CD14-positive monocyte (primary cell): ENCODE data around the gene THAP12. TPM values are rescaled to one million over a fixed set of nuclear protein-coding genes. Genes with fewer than 3 reads are reported as not detected.

ENCODE experiments used
- DNase-seq, 3 donors: peaks; one replicate each; pipeline ENCODE4 v3.0.0-alpha.2; 2011 to 2022
- H2AFZ ChIP-seq: 2 replicates; pipeline ENCODE4 v1.6.0; 2012; ENCODE audit warnings: mild to moderate bottlenecking, low read depth, low read length, inconsistent platforms; ENCODE audit not compliant: insufficient read depth, poor library complexity, severe bottlenecking
- H3K27ac ChIP-seq, 2 donors: 1 replicate in 1 of 2; 2 replicates in 1 of 2; pipeline ENCODE4 v1.5.1; 2012 to 2013; ENCODE audit warnings: low read length in 2 of 2, control low read depth in 1 of 2, inconsistent platforms in 1 of 2, low read depth in 1 of 2, mild to moderate bottlenecking in 1 of 2
- H3K27me3 ChIP-seq, 2 donors: one replicate each; pipeline versions ENCODE4 v1.6.0 to v1.6.1; 2011 to 2013; ENCODE audit warnings: low read length in 2 of 2; ENCODE audit not compliant: control insufficient read depth in 2 of 2, insufficient read depth in 2 of 2
- H3K36me3 ChIP-seq, 2 donors: replicated peaks in 1 of 2; 1 replicate in 1 of 2; 2 replicates in 1 of 2; pipeline versions ENCODE4 v1.5.1 to v1.6.1; 2012 to 2013; ENCODE audit warnings: low read length in 2 of 2, control low read depth in 1 of 2, inconsistent platforms in 1 of 2, mild to moderate bottlenecking in 1 of 2; ENCODE audit not compliant: insufficient read depth in 2 of 2, control insufficient read depth in 1 of 2
- H3K4me1 ChIP-seq, 2 donors: 1 replicate in 1 of 2; 2 replicates in 1 of 2; pipeline versions ENCODE4 v1.5.1 to v1.6.1; 2012 to 2013; ENCODE audit warnings: low read length in 2 of 2, control low read depth in 1 of 2, inconsistent platforms in 1 of 2, mild to moderate bottlenecking in 1 of 2, moderate library complexity in 1 of 2; ENCODE audit not compliant: insufficient read depth in 2 of 2, control insufficient read depth in 1 of 2
- H3K4me2 ChIP-seq: replicated peaks from 2 replicates; pipeline ENCODE3; 2012; ENCODE audit warnings: low read length, moderate library complexity, mild to moderate bottlenecking; ENCODE audit not compliant: poor library complexity, severe bottlenecking; ENCODE audit errors: extremely low read depth
- H3K4me3 ChIP-seq, 3 experiments: fragments of 200-600 bp in 1 of 3; sonication (generic) in 1 of 3; replicated peaks in 1 of 3; 1 replicate in 2 of 3; 2 replicates in 1 of 3; pipeline ENCODE4 v1.5.1; 2011 to 2013; ENCODE audit warnings: low read length in 3 of 3, mild to moderate bottlenecking in 3 of 3, control low read depth in 2 of 3, low read depth in 2 of 3, inconsistent platforms in 1 of 3, moderate library complexity in 1 of 3
- H3K79me2 ChIP-seq: 2 replicates; pipeline ENCODE4 v1.6.0; 2012; ENCODE audit warnings: mild to moderate bottlenecking, control low read depth, inconsistent platforms, low read length, moderate library complexity; ENCODE audit not compliant: insufficient read depth
- H3K9ac ChIP-seq: 2 replicates; pipeline ENCODE4 v1.6.0; 2017; ENCODE audit warnings: low read length, mild to moderate bottlenecking; ENCODE audit not compliant: insufficient read depth, poor library complexity, severe bottlenecking
- H3K9me3 ChIP-seq, 2 donors: replicated peaks in 1 of 2; 1 replicate in 1 of 2; 2 replicates in 1 of 2; pipeline versions ENCODE4 v1.5.1 to v1.6.1; 2012 to 2013; ENCODE audit warnings: low read length in 2 of 2, control low read depth in 1 of 2; ENCODE audit not compliant: control insufficient read depth in 1 of 2, insufficient read depth in 1 of 2
- H4K20me1 ChIP-seq: 2 replicates; pipeline ENCODE4 v1.6.0; 2012; ENCODE audit warnings: mild to moderate bottlenecking, low read length, control low read depth, moderate library complexity; ENCODE audit not compliant: insufficient read depth
- H3K27ac Mint-ChIP-seq, 7 donors: one replicate each; pipeline ENCODE4 v1.8.0; 2020; ENCODE audit warnings: mild to moderate bottlenecking in 7 of 7, mixed read lengths in 7 of 7, moderate library complexity in 6 of 7, inconsistent platforms in 2 of 7
- H3K27me3 Mint-ChIP-seq, 3 donors: one replicate each; pipeline ENCODE4 v1.8.0; 2021 to 2022; ENCODE audit warnings: low read depth in 3 of 3, mild to moderate bottlenecking in 3 of 3, mixed read lengths in 3 of 3, moderate library complexity in 3 of 3, inconsistent platforms in 1 of 3
- H3K36me3 Mint-ChIP-seq, 2 donors: one replicate each; pipeline ENCODE4 v1.8.0; 2020; ENCODE audit warnings: mixed read lengths in 2 of 2, inconsistent platforms in 1 of 2, mild to moderate bottlenecking in 1 of 2
- H3K4me1 Mint-ChIP-seq: one replicate; pipeline ENCODE4 v1.8.0; 2020; ENCODE audit warnings: mild to moderate bottlenecking, mixed read lengths
- H3K4me3 Mint-ChIP-seq, 2 donors: one replicate each; pipeline ENCODE4 v1.8.0; 2020; ENCODE audit warnings: mild to moderate bottlenecking in 2 of 2, mixed read lengths in 2 of 2, moderate library complexity in 1 of 2
- H3K9me3 Mint-ChIP-seq, 7 donors: one replicate each; pipeline ENCODE4 v1.8.0; 2020 to 2022; ENCODE audit warnings: mixed read lengths in 7 of 7, mild to moderate bottlenecking in 6 of 7, moderate library complexity in 6 of 7, inconsistent platforms in 2 of 7
- CTCF ChIP-seq: fragments of 200-600 bp; IDR thresholded peaks from one replicate; pipeline ENCODE4 v1.8.0; 2022; ENCODE audit warnings: antibody characterized with exemption, mild to moderate bottlenecking
- WGBS: methylation state at CpG from one replicate; pipeline ENCODE4 v1.1.5; 2013; ENCODE audit warnings: missing lambda C conversion rate; ENCODE audit not compliant: insufficient coverage; 5-methylcytosine and 5-hydroxymethylcytosine counted together
- intact Hi-C, 2 donors: fragments of 100-400 bp; cut with micrococcal nuclease; formaldehyde crosslinking; loops; one replicate each; pipeline versions ENCODE4 v1.15.0 to v1.15.1; 2023
- polyA plus RNA-seq, 3 donors: library from polyadenylated mRNA; depleted of rRNA in 1 of 3; unstranded in 2 of 3; stranded (reverse) in 1 of 3; fragments of 300-500 nt in 2 of 3; fragments of >200 nt in 1 of 3; fragmentation: Illumina TruSeq in 2 of 3; gene quantifications; 1 replicate in 2 of 3; 2 replicates in 1 of 3; pipeline ENCODE4 v1.2.3, GENCODE V29; 2012 to 2021

THAP12 gene
- polyA plus RNA-seq, 3 donors = 18.3 to 22.5 (median 20.0) TPM

- Histone ChIP-seq H3K27ac (no peak overlapping the region), H4K20me1 (no peaks in the 10 kb centered on the region), H3K9me3 (no peaks in the 10 kb centered on the region), H3K4me3 (no peak overlapping the region), H3K36me3 (no peaks in the 10 kb centered on the region), H3K9ac (no peak overlapping the region), H3K27me3 (no peaks in the 10 kb centered on the region), H3K4me2 (no peak overlapping the region), H3K79me2 (no peaks in the 10 kb centered on the region), H2AFZ (no peak overlapping the region), H3K4me1 (peaks cover 14 to 17% of the 10 kb centered on the region in 2 donors)
- no CpG with 5 or more reads among the region's 4 CpGs for WGBS
- Mint-ChIP-seq H3K36me3 (no peaks in the 10 kb centered on the region), H3K4me1 (peaks cover 21% of the 10 kb centered on the region), H3K27ac (no peak overlapping the region), H3K4me3 (no peak overlapping the region), H3K9me3 (no peaks in the 10 kb centered on the region), H3K27me3 (peaks cover 1 to 5% (median 4%) of the 10 kb centered on the region in 3 donors)
- TF ChIP-seq CTCF = no peak
- DNase-seq = no peak
- intact Hi-C loops = loop anchor here in 1 of 2 donors (5.0 to 10.0 kb wide), 2 partner anchors 417 to 610 kb away; no protein-coding TSS in a partner anchor
Measured at GRCh38 chr11:76314741-76315090, 66.2 kb downstream of the THAP12 start.

DNA sequence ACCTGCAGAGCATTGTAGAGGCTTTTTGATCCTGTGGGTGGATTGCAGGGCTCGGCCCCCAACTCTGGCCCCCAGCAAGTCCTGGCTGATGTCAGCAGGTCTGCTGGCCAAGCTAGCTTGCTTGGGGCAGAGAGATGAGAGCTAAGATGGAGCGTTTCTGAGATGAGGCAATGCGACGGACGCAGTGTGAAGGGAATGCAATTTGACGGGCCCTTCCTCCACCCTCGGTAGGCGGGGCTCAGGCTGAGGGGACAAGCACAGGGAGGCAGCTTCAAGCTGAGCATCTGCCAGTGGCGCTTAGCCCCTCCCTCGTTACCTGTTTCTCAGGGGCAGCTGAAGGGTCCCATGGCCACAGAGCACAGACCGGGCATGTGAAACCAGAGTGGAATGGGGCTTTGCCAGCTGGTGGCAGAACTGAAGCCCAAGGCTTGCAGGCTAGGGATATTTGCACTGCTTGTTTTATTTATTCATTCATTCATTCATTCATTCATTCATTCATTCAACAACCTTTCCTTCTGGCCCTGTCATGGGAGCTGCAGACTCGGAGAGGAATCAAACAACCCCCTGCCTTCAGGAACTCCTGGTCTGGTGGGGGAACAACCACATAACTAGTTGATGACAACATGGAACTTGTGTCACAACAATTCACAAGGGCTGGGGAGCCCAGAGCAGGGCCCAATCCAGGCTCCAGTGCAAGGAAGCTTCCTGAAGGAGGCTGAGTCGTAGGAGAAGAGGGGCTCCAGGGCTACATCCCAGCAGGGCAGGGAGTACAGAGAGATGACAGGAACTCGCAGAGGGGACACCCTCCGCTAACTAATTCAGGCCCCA, 66.8 kb downstream of the THAP12 start:
- WGBS = 60% methylated on average over 12 of the region's 15 CpGs

More for the DNA sequence above, 66.8 kb downstream of the THAP12 start:
- H4K20me1 ChIP-seq = no peaks in the 10 kb centered on the region
- no peaks in the 10 kb centered on the region for H3K79me2 ChIP-seq
- H3K27me3 ChIP-seq = no peaks in the 10 kb centered on the region
- peaks cover 1 to 4% (median 1%) of the 10 kb centered on the region in 3 donors for H3K27me3 Mint-ChIP-seq
- no peaks in the 10 kb centered on the region for H3K9me3 ChIP-seq
- H3K27ac ChIP-seq = no peak overlapping the region
- no peak overlapping the region for H3K4me2 ChIP-seq
- peak overlapping the region in 3 of 7 donors; percentile 28 to 45 (median 31) for H3K27ac Mint-ChIP-seq
- peaks cover 21% of the 10 kb centered on the region for H3K4me1 Mint-ChIP-seq
- no peak overlapping the region for H3K9ac ChIP-seq
- no peak for TF ChIP-seq CTCF
- peaks cover 14 to 17% of the 10 kb centered on the region in 2 donors for H3K4me1 ChIP-seq
- intact Hi-C loops = loop anchor here in 1 of 2 donors (10.0 kb wide), 1 partner anchor 609 kb away; no protein-coding TSS in a partner anchor
- H3K9me3 Mint-ChIP-seq = no peaks in the 10 kb centered on the region
- H3K36me3 Mint-ChIP-seq = no peaks in the 10 kb centered on the region
- no peak overlapping the region for H3K4me3 ChIP-seq
- DNase-seq = no peak
- peak overlapping the region; percentile 57 for H2AFZ ChIP-seq
- H3K4me3 Mint-ChIP-seq = peak overlapping the region in 1 of 2 donors; percentile 53
- H3K36me3 ChIP-seq = no peaks in the 10 kb centered on the region
